ENCODE data around the gene KAT2B. TPM values are rescaled to one million over a fixed set of nuclear protein-coding genes. Genes with fewer than 3 reads are reported as not detected.

KAT2B gene
- polyA plus RNA-seq, 1 of the 3 experiments (the other 2 are of a cell fraction) = 2.1 TPM

- Histone ChIP-seq H3K79me2 (ENCODE audit: insufficient read depth) (no peaks in the 10 kb centered on the region), H3K27ac (ENCODE audit: low read depth in 2 of 2, low read length in 1 of 2) (no peak overlapping the region), H3K9ac (no peak overlapping the region), H3K4me3 (ENCODE audit: low read depth in 2 of 2, low read length in 1 of 2) (no peak overlapping the region), H3K4me1 (ENCODE audit: control insufficient read depth in 1 of 2, insufficient read depth in 2 of 2, low read depth in 1 of 2, low read length in 1 of 2) (no peaks in the 10 kb centered on the region), H4K20me1 (ENCODE audit: insufficient read depth) (no peaks in the 10 kb centered on the region), H2AFZ (ENCODE audit: low read depth) (no peak overlapping the region), H3K36me3 (replicated peaks in 1 of 2; ENCODE audit: control insufficient read depth in 1 of 2, insufficient read depth in 2 of 2, low read length in 1 of 2) (no peaks in the 10 kb centered on the region), H3F3A (replicated peaks; ENCODE audit: insufficient read depth) (no peaks in the 10 kb centered on the region), H3K27me3 (ENCODE audit: insufficient read depth) (no peaks in the 10 kb centered on the region), H3K9me2 (no peaks in the 10 kb centered on the region), H3K4me2 (no peak overlapping the region), H3K9me3 (no peaks in the 10 kb centered on the region)
- ChIA-PET POLR2A (no interaction called here), CTCF (no interaction called here)
- TF ChIP-seq CTCF (IDR thresholded peaks at IDR 0.05) = no peak
- TF ChIP-seq, protein P1, sequence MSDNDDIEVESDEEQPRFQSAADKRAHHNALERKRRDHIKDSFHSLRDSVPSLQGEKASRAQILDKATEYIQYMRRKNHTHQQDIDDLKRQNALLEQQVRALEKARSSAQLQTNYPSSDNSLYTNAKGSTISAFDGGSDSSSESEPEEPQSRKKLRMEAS (IDR thresholded peaks at IDR 0.05; ENCODE audit: low read depth) = no peak
- no peak for TF ChIP-seq RXRA (IDR thresholded peaks at IDR 0.05; ENCODE audit: borderline replicate concordance, low read depth)
- TF ChIP-seq FOXM1 (IDR thresholded peaks at IDR 0.05; ENCODE audit: low read depth) = no peak
- TF ChIP-seq TCF12 (IDR thresholded peaks at IDR 0.05) = no peak
- no peak for TF ChIP-seq TEAD4 (IDR thresholded peaks at IDR 0.05; ENCODE audit: borderline replicate concordance, insufficient read depth)
- no peak for TF ChIP-seq RAD21 (IDR thresholded peaks at IDR 0.05; ENCODE audit: low read length)
- TF ChIP-seq, protein P2, sequence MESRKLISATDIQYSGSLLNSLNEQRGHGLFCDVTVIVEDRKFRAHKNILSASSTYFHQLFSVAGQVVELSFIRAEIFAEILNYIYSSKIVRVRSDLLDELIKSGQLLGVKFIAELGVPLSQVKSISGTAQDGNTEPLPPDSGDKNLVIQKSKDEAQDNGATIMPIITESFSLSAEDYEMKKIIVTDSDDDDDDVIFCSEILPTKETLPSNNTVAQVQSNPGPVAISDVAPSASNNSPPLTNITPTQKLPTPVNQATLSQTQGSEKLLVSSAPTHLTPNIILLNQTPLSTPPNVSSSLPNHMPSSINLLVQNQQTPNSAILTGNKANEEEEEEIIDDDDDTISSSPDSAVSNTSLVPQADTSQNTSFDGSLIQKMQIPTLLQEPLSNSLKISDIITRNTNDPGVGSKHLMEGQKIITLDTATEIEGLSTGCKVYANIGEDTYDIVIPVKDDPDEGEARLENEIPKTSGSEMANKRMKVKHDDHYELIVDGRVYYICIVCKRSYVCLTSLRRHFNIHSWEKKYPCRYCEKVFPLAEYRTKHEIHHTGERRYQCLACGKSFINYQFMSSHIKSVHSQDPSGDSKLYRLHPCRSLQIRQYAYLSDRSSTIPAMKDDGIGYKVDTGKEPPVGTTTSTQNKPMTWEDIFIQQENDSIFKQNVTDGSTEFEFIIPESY (IDR thresholded peaks at IDR 0.05; ENCODE audit: borderline replicate concordance, low read depth) = no peak
- TF ChIP-seq RFX5 (IDR thresholded peaks at IDR 0.05; ENCODE audit: low read length) = no peak
- no peak for TF ChIP-seq RCOR1 (IDR thresholded peaks at IDR 0.05; ENCODE audit: low read length)
- TF ChIP-seq GATA2 (CRISPR knock-in tag; IDR thresholded peaks at IDR 0.05) = no peak
- TF ChIP-seq EP300 (IDR thresholded peaks at IDR 0.05; ENCODE audit: borderline replicate concordance in 1 of 2, low read depth in 1 of 2, low read length in 1 of 2) = no peak
- TF ChIP-seq MEF2A (IDR thresholded peaks at IDR 0.05; ENCODE audit: borderline replicate concordance, low read depth) = no peak
- TF ChIP-seq USF2 (IDR thresholded peaks at IDR 0.05; ENCODE audit: borderline replicate concordance, low read depth, low read length) = no peak
- TF ChIP-seq NFIC (IDR thresholded peaks at IDR 0.05; ENCODE audit: borderline replicate concordance) = no peak
- TF ChIP-seq FOSL2 (IDR thresholded peaks at IDR 0.05; ENCODE audit: borderline replicate concordance, low read depth) = no peak
- TF ChIP-seq, protein P3, sequence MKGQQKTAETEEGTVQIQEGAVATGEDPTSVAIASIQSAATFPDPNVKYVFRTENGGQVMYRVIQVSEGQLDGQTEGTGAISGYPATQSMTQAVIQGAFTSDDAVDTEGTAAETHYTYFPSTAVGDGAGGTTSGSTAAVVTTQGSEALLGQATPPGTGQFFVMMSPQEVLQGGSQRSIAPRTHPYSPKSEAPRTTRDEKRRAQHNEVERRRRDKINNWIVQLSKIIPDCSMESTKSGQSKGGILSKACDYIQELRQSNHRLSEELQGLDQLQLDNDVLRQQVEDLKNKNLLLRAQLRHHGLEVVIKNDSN (IDR thresholded peaks at IDR 0.05; ENCODE audit: borderline replicate concordance, low read depth) = no peak
- no peak for TF ChIP-seq GABPA (IDR thresholded peaks at IDR 0.05; ENCODE audit: low read depth)
- DNase-seq = no peak
- WGBS (ENCODE audit: low lambda C conversion rate) = 82% methylated on average over 5 of the region's 5 CpGs
Observed at GRCh38 chr3:20073068-20073467, 32.8 kb downstream of the KAT2B start.

Measured in SK-N-SH (cell line).